ENCODE results near the gene RPS6KA4. TPM values are rescaled to one million over a fixed set of nuclear protein-coding genes. Genes with fewer than 3 reads are reported as not detected.

RPS6KA4 gene
- total and polyA plus RNA-seq, 2 donors = 14.8 to 32.7 TPM

GRCh38 chr11:64372802-64373597 lies 14.0 kb downstream of the RPS6KA4 start:
- Histone ChIP-seq H3K4me3 (ENCODE audit: low read depth, low read length) (no peak overlapping the region), H3K27ac (ENCODE audit: low read depth) (no peak overlapping the region), H3K4me1 (ENCODE audit: insufficient read depth) (no peaks in the 10 kb centered on the region), H3K36me3 (ENCODE audit: insufficient read depth) (peaks cover 4% of the 10 kb centered on the region)
- 56% methylated on average over 18 of the region's 18 CpGs for WGBS
- no peak for DNase-seq (ENCODE audit: extremely low spot score)

- no peak for DNase-seq (ENCODE audit: extremely low spot score)
- no peaks in the 10 kb centered on the region for H3K4me1 ChIP-seq (ENCODE audit: insufficient read depth)
- 77% methylated on average over 5 of the region's 5 CpGs for WGBS
Measured at GRCh38 chr11:64373598-64373974, 14.6 kb downstream of the RPS6KA4 start.

GRCh38 chr11:64376071-64376470 lies 17.1 kb downstream of the RPS6KA4 start:
- WGBS = 90% methylated on average over 7 of the region's 7 CpGs
- no peaks in the 10 kb centered on the region for H3K36me3 ChIP-seq (ENCODE audit: insufficient read depth)
- no peak overlapping the region for H3K4me3 ChIP-seq (ENCODE audit: low read depth, low read length)
- no peak for DNase-seq (ENCODE audit: extremely low spot score)
- no peaks in the 10 kb centered on the region for H3K4me1 ChIP-seq (ENCODE audit: insufficient read depth)
- H3K27ac ChIP-seq (ENCODE audit: low read depth) = no peak overlapping the region

More at GRCh38 chr11:64373598-64373974, 14.6 kb downstream of the RPS6KA4 start:
- H3K4me3 ChIP-seq (ENCODE audit: low read depth, low read length) = no peak overlapping the region
- peaks cover 2% of the 10 kb centered on the region for H3K36me3 ChIP-seq (ENCODE audit: insufficient read depth)
- no peak overlapping the region for H3K27ac ChIP-seq (ENCODE audit: low read depth)

DNA sequence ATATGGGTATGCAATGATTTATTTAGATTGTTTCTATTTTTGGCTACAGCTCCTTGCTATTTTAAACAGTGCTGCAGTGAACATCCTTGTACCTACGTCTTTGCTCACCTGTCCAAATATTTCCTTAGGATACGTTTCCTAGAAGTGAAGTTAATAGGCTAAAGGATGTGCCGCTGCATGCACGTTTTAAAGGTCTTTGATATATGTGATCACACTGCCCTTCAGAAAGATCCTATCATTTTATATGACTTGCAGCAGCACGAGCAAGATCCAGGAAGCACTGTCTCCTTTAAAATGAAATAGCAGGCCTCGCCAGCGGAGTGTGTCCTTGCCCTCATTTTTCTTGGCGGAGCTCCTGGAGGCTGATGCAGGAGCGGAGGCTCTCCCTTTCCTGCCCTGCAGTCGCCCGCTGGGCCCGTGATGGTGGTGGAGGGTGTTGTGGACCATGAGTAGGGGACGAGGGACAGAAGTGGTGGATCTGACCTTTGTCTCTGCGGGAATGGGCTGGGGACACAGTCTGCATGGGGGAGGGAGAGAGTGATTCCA lies 19.4 kb downstream of the RPS6KA4 start:
- Histone ChIP-seq H3K27ac (ENCODE audit: low read depth) (no peak overlapping the region), H3K4me1 (ENCODE audit: insufficient read depth) (no peaks in the 10 kb centered on the region), H3K4me3 (ENCODE audit: low read depth, low read length) (no peak overlapping the region), H3K36me3 (ENCODE audit: insufficient read depth) (no peaks in the 10 kb centered on the region)
- DNase-seq (ENCODE audit: extremely low spot score) = no peak
- 28% methylated on average over 14 of the region's 14 CpGs for WGBS

DNA sequence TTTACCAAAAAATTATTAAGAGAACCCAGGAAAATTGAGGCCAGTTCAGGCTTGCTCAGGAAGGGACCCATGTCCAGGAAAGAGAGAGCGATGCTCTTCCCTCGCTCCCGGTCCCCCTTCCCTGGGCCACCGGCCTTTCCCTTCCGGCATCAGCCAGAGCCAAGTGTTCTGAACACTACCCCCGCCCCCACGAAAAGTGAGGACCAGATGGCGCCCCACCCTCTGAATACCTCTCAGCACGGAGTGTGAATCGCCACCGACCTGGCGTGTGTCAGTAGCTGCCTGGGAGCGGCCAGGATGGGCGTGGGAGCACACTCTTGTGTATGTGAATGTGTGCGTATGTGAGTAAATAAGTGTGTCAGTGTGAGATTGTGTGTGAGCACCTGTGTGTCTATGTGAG lies 20.2 kb downstream of the RPS6KA4 start:
- no peak overlapping the region for H3K4me3 ChIP-seq (ENCODE audit: low read depth, low read length)
- H3K4me1 ChIP-seq (ENCODE audit: insufficient read depth) = no peaks in the 10 kb centered on the region
- H3K27ac ChIP-seq (ENCODE audit: low read depth) = no peak overlapping the region
- DNase-seq (ENCODE audit: extremely low spot score) = no peak
- 86% methylated on average over 15 of the region's 15 CpGs for WGBS
- H3K36me3 ChIP-seq (ENCODE audit: insufficient read depth) = no peaks in the 10 kb centered on the region

DNA sequence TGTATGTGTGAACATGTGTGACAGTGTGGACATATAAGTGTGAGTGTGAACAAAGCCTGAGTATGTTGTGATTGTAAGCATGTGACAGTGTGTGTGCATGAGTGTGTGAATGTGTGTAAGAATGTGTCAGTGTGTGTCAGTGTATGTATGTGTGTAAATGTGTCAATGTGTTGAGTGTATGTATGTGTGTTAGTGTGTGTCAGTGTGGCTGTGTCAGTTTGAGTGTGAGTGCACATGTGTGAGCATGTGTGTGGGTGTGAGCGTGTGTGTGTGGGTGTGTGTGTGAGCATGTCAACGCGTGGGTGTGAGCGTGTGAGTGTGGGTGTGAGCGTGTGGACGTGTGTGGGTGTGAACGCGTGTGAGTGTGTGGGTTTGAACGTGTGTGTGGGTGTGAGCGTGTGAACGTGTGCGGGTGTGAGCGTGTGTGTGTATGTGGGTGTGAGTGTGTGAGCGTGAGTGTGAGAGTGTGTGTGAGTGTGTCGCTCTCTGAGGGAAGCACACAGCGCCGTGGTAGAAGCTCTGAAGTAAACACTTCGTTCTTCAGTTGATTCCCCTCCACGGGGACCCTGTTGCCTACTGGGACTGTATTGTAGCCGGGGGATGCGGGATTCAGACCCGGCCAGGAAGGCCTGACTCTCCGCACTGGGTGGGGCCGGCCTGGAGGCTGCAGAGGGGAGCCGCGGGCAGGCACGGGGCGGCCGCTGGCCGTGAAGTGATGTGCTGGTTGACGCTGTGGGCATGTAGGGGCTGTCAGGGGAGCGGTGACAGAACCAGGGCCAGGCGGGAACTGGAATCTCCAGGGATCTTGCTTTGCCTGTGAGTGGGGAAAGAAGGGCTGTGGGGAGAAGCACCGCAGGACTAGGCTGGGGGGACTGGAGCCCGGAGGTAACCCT lies 21.1 kb downstream of the RPS6KA4 start:
- DNase-seq (ENCODE audit: extremely low spot score) = no peak
- no peak overlapping the region for H3K27ac ChIP-seq (ENCODE audit: low read depth)
- H3K4me1 ChIP-seq (ENCODE audit: insufficient read depth) = no peaks in the 10 kb centered on the region
- no peaks in the 10 kb centered on the region for H3K36me3 ChIP-seq (ENCODE audit: insufficient read depth)
- WGBS = 73% methylated on average over 35 of the region's 35 CpGs
- H3K4me3 ChIP-seq (ENCODE audit: low read depth, low read length) = no peak overlapping the region

GRCh38 chr11:64381350-64381749 lies 22.4 kb downstream of the RPS6KA4 start:
- WGBS = 75% methylated on average over 6 of the region's 6 CpGs
- Histone ChIP-seq H3K36me3 (ENCODE audit: insufficient read depth) (no peaks in the 10 kb centered on the region), H3K4me3 (ENCODE audit: low read depth, low read length) (no peak overlapping the region), H3K27ac (ENCODE audit: low read depth) (no peak overlapping the region), H3K4me1 (ENCODE audit: insufficient read depth) (no peaks in the 10 kb centered on the region)
- no peak for DNase-seq (ENCODE audit: extremely low spot score)

- 77% methylated on average over 6 of the region's 6 CpGs for WGBS
- H3K27ac ChIP-seq (ENCODE audit: low read depth) = no peak overlapping the region
- no peak overlapping the region for H3K4me3 ChIP-seq (ENCODE audit: low read depth, low read length)
- no peaks in the 10 kb centered on the region for H3K36me3 ChIP-seq (ENCODE audit: insufficient read depth)
- no peak for DNase-seq (ENCODE audit: extremely low spot score)
- no peaks in the 10 kb centered on the region for H3K4me1 ChIP-seq (ENCODE audit: insufficient read depth)
Measured at GRCh38 chr11:64382047-64382446, 23.1 kb downstream of the RPS6KA4 start.

GRCh38 chr11:64382586-64382985 lies 23.6 kb downstream of the RPS6KA4 start:
- Histone ChIP-seq H3K27ac (ENCODE audit: low read depth) (no peak overlapping the region), H3K4me1 (ENCODE audit: insufficient read depth) (no peaks in the 10 kb centered on the region), H3K36me3 (ENCODE audit: insufficient read depth) (no peaks in the 10 kb centered on the region), H3K4me3 (ENCODE audit: low read depth, low read length) (no peak overlapping the region)
- DNase-seq (ENCODE audit: extremely low spot score) = no peak
- 80% methylated on average over 8 of the region's 8 CpGs for WGBS

DNA sequence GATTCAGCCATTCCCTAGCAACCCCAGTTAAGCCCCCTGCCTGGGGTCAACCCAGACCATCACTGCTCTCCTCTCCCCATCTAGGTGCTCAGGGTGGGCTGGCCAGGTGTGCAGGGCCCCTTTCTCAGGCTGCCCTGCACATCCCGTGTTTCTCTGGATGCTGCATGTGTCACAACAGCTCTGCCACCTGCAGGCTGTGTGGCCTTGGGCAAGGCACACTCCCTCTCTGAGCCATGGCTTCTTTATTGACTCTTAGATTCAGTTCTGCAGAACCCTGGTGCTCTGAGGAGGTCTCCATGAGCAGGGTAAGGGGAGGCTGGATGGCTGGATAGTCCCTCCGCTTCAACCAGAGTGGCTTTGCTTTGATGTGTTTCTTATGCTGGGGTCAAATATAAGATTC lies 24.6 kb downstream of the RPS6KA4 start:
- H3K27ac ChIP-seq (ENCODE audit: low read depth) = no peak overlapping the region
- H3K4me3 ChIP-seq (ENCODE audit: low read depth, low read length) = no peak overlapping the region
- H3K36me3 ChIP-seq (ENCODE audit: insufficient read depth) = no peaks in the 10 kb centered on the region
- WGBS = 46% methylated on average over 2 of the region's 2 CpGs
- no peaks in the 10 kb centered on the region for H3K4me1 ChIP-seq (ENCODE audit: insufficient read depth)
- no peak for DNase-seq (ENCODE audit: extremely low spot score)

- Histone ChIP-seq H3K4me1 (ENCODE audit: insufficient read depth) (no peaks in the 10 kb centered on the region), H3K27ac (ENCODE audit: low read depth) (no peak overlapping the region)
- DNase-seq (ENCODE audit: extremely low spot score) = no peak
Measured at GRCh38 chr11:64384028-64384737, 25.2 kb downstream of the RPS6KA4 start.

GRCh38 chr11:64384981-64385944 lies 26.3 kb downstream of the RPS6KA4 start:
- no peak for DNase-seq (ENCODE audit: extremely low spot score)
- WGBS = 65% methylated on average over 15 of the region's 15 CpGs
- no peak overlapping the region for H3K4me3 ChIP-seq (ENCODE audit: low read depth, low read length)
- H3K4me1 ChIP-seq (ENCODE audit: insufficient read depth) = no peaks in the 10 kb centered on the region
- H3K27ac ChIP-seq (ENCODE audit: low read depth) = no peak overlapping the region
- no peaks in the 10 kb centered on the region for H3K36me3 ChIP-seq (ENCODE audit: insufficient read depth)

More at GRCh38 chr11:64384028-64384737, 25.2 kb downstream of the RPS6KA4 start:
- WGBS = 78% methylated on average over 17 of the region's 17 CpGs
- H3K36me3 ChIP-seq (ENCODE audit: insufficient read depth) = no peaks in the 10 kb centered on the region
- H3K4me3 ChIP-seq (ENCODE audit: low read depth, low read length) = no peak overlapping the region
